Panc1 (cell line): ENCODE data around the gene HSPA12A. TPM values are rescaled to one million over a fixed set of nuclear protein-coding genes. Genes with fewer than 3 reads are reported as not detected.

Source experiments
- ATAC-seq: fragments of 200-7000 bp; cut with Tn5 transposase; 2 replicates; pipeline ENCODE4 v1.9.1; 2020; ENCODE audit warnings: mild to moderate bottlenecking, moderate library complexity
- BruUV-seq: library from RNA; stranded (reverse); fragments of 400-500 nt; replicated peaks from 2 replicates; lab custom pipeline; 2021; lab: Mats Ljungman, UMichigan
- CTCF ChIA-PET: fragments of 300-600 bp; sonication (Branson Sonifier 250); formaldehyde crosslinking; loops from one replicate; lab custom pipeline; 2022; ENCODE audit warnings: antibody characterized with exemption; lab: Charles Lee
- POLR2A ChIA-PET: fragments of 300-600 bp; sonication (Branson Sonifier 250); formaldehyde crosslinking; loops from one replicate; lab custom pipeline; 2022; ENCODE audit warnings: antibody characterized with exemption; lab: Charles Lee
- DNase-seq: peaks from one replicate; pipeline ENCODE4 v3.0.0-alpha.2; 2010; ENCODE audit warnings: low read depth, low spot score
- H3K27ac ChIP-seq: 2 replicates; pipeline ENCODE4 v1.5.1; 2011; ENCODE audit warnings: mild to moderate bottlenecking, low read length, inconsistent platforms
- H3K27me3 ChIP-seq: fragments of 200-500 bp; sonication (Bioruptor generic); 2 replicates; pipeline ENCODE4 v1.6.0; 2014; ENCODE audit warnings: low read length, inconsistent platforms; ENCODE audit not compliant: control insufficient read depth, insufficient read depth
- H3K36me3 ChIP-seq: fragments of 200-500 bp; sonication (Bioruptor generic); 2 replicates; pipeline ENCODE4 v1.5.1; 2014; ENCODE audit warnings: inconsistent platforms, mild to moderate bottlenecking, low read length, moderate library complexity; ENCODE audit not compliant: control insufficient read depth, insufficient read depth
- H3K4me1 ChIP-seq: 2 replicates; pipeline ENCODE4 v1.5.1; 2011; ENCODE audit warnings: inconsistent platforms, mild to moderate bottlenecking, low read length, moderate library complexity; ENCODE audit not compliant: control insufficient read depth, insufficient read depth
- H3K4me3 ChIP-seq, 2 experiments: 2 replicates each; pipeline ENCODE4 v1.5.1; 2011 to 2012; ENCODE audit warnings: low read depth in 2 of 2, low read length in 2 of 2, mild to moderate bottlenecking in 2 of 2, inconsistent platforms in 1 of 2, moderate library complexity in 1 of 2
- H3K9me3 ChIP-seq: fragments of 200-500 bp; sonication (Bioruptor generic); 2 replicates; pipeline ENCODE4 v1.5.1; 2014; ENCODE audit warnings: low read depth, mild to moderate bottlenecking, inconsistent platforms, low read length, moderate library complexity; ENCODE audit not compliant: control insufficient read depth, insufficient read depth
- POLR2AphosphoS5 ChIP-seq: IDR thresholded peaks from 2 replicates; pipeline ENCODE4 v1.6.1; 2012; ENCODE audit warnings: mild to moderate bottlenecking, low read depth, low read length, moderate library complexity
- SIN3A ChIP-seq: IDR thresholded peaks from 2 replicates; pipeline ENCODE4 v1.6.1; 2012; ENCODE audit warnings: low read depth, mild to moderate bottlenecking, low read length, moderate library complexity, borderline replicate concordance; ENCODE audit not compliant: insufficient read depth
- TCF7L2 ChIP-seq: IDR thresholded peaks from 2 replicates; pipeline ENCODE4 v1.6.1; 2011; ENCODE audit warnings: mild to moderate bottlenecking, low read depth, low read length, inconsistent platforms
- in situ Hi-C: cut with HindIII; loops from 2 replicates; pipeline ENCODE4 v1.10.0; 2016; ENCODE audit warnings: low sequenced_read_pairs, low pct_unique_long_range_greater_than_20kb
- intact Hi-C: fragments of 100-400 bp; cut with micrococcal nuclease; formaldehyde crosslinking; loops from one replicate; pipeline ENCODE4 v1.10.0; 2022; ENCODE audit not compliant: unreplicated experiment
- total RNA-seq: library from RNA; stranded (reverse); gene quantifications from one replicate; pipeline ENCODE4 v1.2.1, GENCODE V29; 2021; ENCODE audit not compliant: unreplicated experiment
- TF ChIP-seq, protein P1 (sequence below), 2 experiments: IDR thresholded peaks; 2 replicates each; pipeline ENCODE4 v1.6.1; 2011 to 2012; ENCODE audit warnings: low read depth in 2 of 2, control low read depth in 1 of 2, low read length in 1 of 2, mild to moderate bottlenecking in 1 of 2, moderate library complexity in 1 of 2; ENCODE audit not compliant: insufficient read depth in 1 of 2
- TF ChIP-seq, protein P2 (sequence below): fragments of 450-650 bp; IDR thresholded peaks from 2 replicates; pipeline ENCODE4 v1.5.1; 2017; ENCODE audit warnings: mild to moderate bottlenecking

HSPA12A gene
- total RNA-seq, 1 experiment from 2014 or later, result 7.7 TPM

DNA sequence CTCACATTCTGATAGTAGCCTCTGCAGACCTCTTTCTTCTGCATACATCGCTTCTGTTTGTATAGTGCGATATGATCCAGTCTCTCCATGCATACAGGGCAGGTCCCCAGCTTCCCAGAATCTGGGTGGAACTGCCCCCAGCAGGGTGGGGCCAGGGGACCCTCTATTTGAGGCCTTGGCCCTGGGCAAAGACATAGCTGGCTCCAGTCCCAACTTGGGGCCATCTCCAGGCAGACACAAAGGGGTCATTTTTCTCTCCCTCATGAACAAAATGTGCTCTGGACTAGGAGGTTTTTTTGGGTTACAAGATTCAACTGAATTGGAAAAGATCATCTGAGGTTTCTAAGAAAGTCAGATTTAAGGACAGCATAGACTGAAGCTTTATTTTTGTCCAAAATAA, 21.1 kb upstream of the HSPA12A start:
- no TSS peak for BruUV-seq
- no peaks in the 10 kb centered on the region for H3K36me3 ChIP-seq
- H3K4me1 ChIP-seq, result no peaks in the 10 kb centered on the region
- ChIA-PET CTCF (no interaction called here), POLR2A (no interaction called here)
- ATAC-seq (no peak), DNase-seq (no peak)
- in situ Hi-C loops (no loop called here), intact Hi-C loops (no loop called here)
- H3K9me3 ChIP-seq, result no peaks in the 10 kb centered on the region
- peaks cover 12% of the 10 kb centered on the region for H3K27me3 ChIP-seq
- no peak overlapping the region for H3K4me3 ChIP-seq
- no peak overlapping the region for H3K27ac ChIP-seq
- TF ChIP-seq, protein P1, sequence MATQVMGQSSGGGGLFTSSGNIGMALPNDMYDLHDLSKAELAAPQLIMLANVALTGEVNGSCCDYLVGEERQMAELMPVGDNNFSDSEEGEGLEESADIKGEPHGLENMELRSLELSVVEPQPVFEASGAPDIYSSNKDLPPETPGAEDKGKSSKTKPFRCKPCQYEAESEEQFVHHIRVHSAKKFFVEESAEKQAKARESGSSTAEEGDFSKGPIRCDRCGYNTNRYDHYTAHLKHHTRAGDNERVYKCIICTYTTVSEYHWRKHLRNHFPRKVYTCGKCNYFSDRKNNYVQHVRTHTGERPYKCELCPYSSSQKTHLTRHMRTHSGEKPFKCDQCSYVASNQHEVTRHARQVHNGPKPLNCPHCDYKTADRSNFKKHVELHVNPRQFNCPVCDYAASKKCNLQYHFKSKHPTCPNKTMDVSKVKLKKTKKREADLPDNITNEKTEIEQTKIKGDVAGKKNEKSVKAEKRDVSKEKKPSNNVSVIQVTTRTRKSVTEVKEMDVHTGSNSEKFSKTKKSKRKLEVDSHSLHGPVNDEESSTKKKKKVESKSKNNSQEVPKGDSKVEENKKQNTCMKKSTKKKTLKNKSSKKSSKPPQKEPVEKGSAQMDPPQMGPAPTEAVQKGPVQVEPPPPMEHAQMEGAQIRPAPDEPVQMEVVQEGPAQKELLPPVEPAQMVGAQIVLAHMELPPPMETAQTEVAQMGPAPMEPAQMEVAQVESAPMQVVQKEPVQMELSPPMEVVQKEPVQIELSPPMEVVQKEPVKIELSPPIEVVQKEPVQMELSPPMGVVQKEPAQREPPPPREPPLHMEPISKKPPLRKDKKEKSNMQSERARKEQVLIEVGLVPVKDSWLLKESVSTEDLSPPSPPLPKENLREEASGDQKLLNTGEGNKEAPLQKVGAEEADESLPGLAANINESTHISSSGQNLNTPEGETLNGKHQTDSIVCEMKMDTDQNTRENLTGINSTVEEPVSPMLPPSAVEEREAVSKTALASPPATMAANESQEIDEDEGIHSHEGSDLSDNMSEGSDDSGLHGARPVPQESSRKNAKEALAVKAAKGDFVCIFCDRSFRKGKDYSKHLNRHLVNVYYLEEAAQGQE (IDR thresholded peaks at IDR 0.05; ENCODE audit: insufficient read depth in 1 of 2, low read depth in 2 of 2, low read length in 1 of 2), result no peak

DNA sequence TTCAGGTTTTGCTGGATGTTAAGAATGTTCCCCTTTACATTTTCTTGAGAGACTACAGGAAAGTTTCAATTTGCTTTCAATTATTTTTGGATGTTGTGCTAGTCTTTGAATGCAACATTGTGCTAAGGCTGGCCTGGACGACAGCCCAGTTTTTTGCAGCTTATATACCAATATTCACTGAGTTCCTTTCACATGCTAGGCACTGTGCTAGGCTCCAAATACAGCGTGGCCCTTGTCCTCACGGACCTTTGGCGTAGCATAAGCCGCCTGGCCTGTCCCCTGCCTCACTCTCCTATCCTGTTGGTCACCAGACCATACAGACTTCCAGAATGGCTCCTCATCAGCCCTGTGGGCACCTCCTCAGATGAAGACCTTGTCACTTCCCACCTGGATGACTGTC, 19.5 kb upstream of the HSPA12A start:
- TF ChIP-seq POLR2AphosphoS5, result no peak
- TF ChIP-seq TCF7L2, result no peak
- TF ChIP-seq, protein P1 (IDR thresholded peaks at IDR 0.05; ENCODE audit: insufficient read depth in 1 of 2, low read depth in 2 of 2, low read length in 1 of 2), result no peak
- TF ChIP-seq, protein P2, sequence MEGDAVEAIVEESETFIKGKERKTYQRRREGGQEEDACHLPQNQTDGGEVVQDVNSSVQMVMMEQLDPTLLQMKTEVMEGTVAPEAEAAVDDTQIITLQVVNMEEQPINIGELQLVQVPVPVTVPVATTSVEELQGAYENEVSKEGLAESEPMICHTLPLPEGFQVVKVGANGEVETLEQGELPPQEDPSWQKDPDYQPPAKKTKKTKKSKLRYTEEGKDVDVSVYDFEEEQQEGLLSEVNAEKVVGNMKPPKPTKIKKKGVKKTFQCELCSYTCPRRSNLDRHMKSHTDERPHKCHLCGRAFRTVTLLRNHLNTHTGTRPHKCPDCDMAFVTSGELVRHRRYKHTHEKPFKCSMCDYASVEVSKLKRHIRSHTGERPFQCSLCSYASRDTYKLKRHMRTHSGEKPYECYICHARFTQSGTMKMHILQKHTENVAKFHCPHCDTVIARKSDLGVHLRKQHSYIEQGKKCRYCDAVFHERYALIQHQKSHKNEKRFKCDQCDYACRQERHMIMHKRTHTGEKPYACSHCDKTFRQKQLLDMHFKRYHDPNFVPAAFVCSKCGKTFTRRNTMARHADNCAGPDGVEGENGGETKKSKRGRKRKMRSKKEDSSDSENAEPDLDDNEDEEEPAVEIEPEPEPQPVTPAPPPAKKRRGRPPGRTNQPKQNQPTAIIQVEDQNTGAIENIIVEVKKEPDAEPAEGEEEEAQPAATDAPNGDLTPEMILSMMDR, result no peak
- TF ChIP-seq SIN3A, result no peak
- ChIA-PET POLR2A (no interaction called here), CTCF (interaction anchor here (0.7 kb wide), 1 partner anchor 51 kb away, joined by 4 read pairs; no protein-coding TSS in a partner anchor)
- no TSS peak for BruUV-seq
- no peak for DNase-seq
- Histone ChIP-seq H3K27me3 (peaks cover 12% of the 10 kb centered on the region), H3K4me3 (no peak overlapping the region), H3K9me3 (no peaks in the 10 kb centered on the region), H3K36me3 (no peaks in the 10 kb centered on the region), H3K27ac (no peak overlapping the region), H3K4me1 (no peaks in the 10 kb centered on the region)
- ATAC-seq, result no peak
- in situ Hi-C loops, result no loop called here
- intact Hi-C loops, result no loop called here
